Testis (tissue), 3 donors: ENCODE data around the gene EED. TPM values are rescaled to one million over a fixed set of nuclear protein-coding genes. Genes with fewer than 3 reads are reported as not detected.

Source experiments
- DNase-seq: peaks from one replicate; pipeline ENCODE4 v3.0.0-alpha.2; 2019
- H3K27ac ChIP-seq, 2 donors: fragments of 200-600 bp; sonication (generic); one replicate each; pipeline ENCODE4 v1.5.1; 2019
- H3K27me3 ChIP-seq: fragments of 200-600 bp; sonication (generic); one replicate; pipeline ENCODE4 v1.5.1; 2019
- H3K36me3 ChIP-seq: fragments of 200-600 bp; sonication (generic); one replicate; pipeline ENCODE4 v1.5.1; 2017; ENCODE audit warnings: low read depth; ENCODE audit errors: missing control alignments
- H3K4me1 ChIP-seq: fragments of 200-600 bp; sonication (generic); one replicate; pipeline ENCODE4 v1.5.1; 2019
- H3K4me3 ChIP-seq, 2 donors: fragments of 200-600 bp; sonication (generic); one replicate each; pipeline ENCODE4 v1.5.1; 2017 to 2019
- H3K9me3 ChIP-seq: fragments of 200-600 bp; sonication (generic); one replicate; pipeline ENCODE4 v1.5.1; 2017
- CTCF ChIP-seq, 3 experiments: fragments of 450-650 bp in 2 of 3; fragments of 200-600 bp in 1 of 3; sonication (generic) in 1 of 3; IDR thresholded peaks; one replicate each; pipeline ENCODE4 v1.5.1; 2016 to 2019; ENCODE audit warnings: antibody characterized with exemption in 3 of 3, mild to moderate bottlenecking in 2 of 3, moderate library complexity in 1 of 3
- POLR2A ChIP-seq: fragments of 450-650 bp; IDR thresholded peaks from one replicate; pipeline ENCODE4 v1.6.1; 2017; ENCODE audit warnings: antibody characterized with exemption, mild to moderate bottlenecking, moderate library complexity
- WGBS, 2 donors: methylation state at CpG; one replicate each; pipeline ENCODE4 v1.1.5; 2018; 5-methylcytosine and 5-hydroxymethylcytosine counted together
- intact Hi-C: fragments of 100-400 bp; cut with DNase I; formaldehyde crosslinking; loops from one replicate; pipeline ENCODE4 v1.15.1; 2023; ENCODE audit warnings: low total_unique reads
- polyA plus RNA-seq: library from polyadenylated mRNA; stranded (reverse); fragments of 350-450 nt; fragmentation: Illumina TruSeq; extraction: RNeasy Lipid Tissue Mini Kit (QIAGEN cat#74804); gene quantifications from one replicate; pipeline ENCODE4 v1.2.3, GENCODE V29; 2014; ENCODE audit warnings: low read depth, low replicate concordance; ENCODE audit not compliant: insufficient read depth
- total RNA-seq, 2 donors: library from RNA; depleted of rRNA; stranded (reverse); fragments of >200 nt; gene quantifications; one replicate each; pipeline ENCODE4 v1.2.3, GENCODE V29; 2016

Gene EED
- total and polyA plus RNA-seq, 3 donors from 2014 or later: 19.0 to 38.0 (median 29.9) TPM

GRCh38 chr11:86204356-86204755 is 40.2 kb upstream of the EED start:
- intact Hi-C loops: no loop called here
- no peaks in the 10 kb centered on the region for H3K4me1 ChIP-seq
- WGBS, 2 donors: 89 to 92% methylated on average over 1 of the region's 1 CpG
- no peaks in the 10 kb centered on the region for H3K9me3 ChIP-seq
- no peaks in the 10 kb centered on the region for H3K27me3 ChIP-seq
- H3K36me3 ChIP-seq: no peaks in the 10 kb centered on the region
- no peak overlapping the region for H3K27ac ChIP-seq
- no peak overlapping the region for H3K4me3 ChIP-seq
- no peak for TF ChIP-seq CTCF (IDR thresholded peaks at IDR 0.05)
- no peak for TF ChIP-seq POLR2A
- no peak for DNase-seq

GRCh38 chr11:86205421-86206336 is 38.9 kb upstream of the EED start:
- intact Hi-C loops: no loop called here
- H3K4me3 ChIP-seq: no peak overlapping the region
- TF ChIP-seq POLR2A: no peak
- TF ChIP-seq CTCF (IDR thresholded peaks at IDR 0.05): no peak
- no peak overlapping the region for H3K27ac ChIP-seq
- no peak for DNase-seq
- 88 to 91% methylated on average over 11 of the region's 11 CpGs for WGBS, 2 donors
- no peaks in the 10 kb centered on the region for H3K36me3 ChIP-seq
- H3K9me3 ChIP-seq: no peaks in the 10 kb centered on the region
- no peaks in the 10 kb centered on the region for H3K4me1 ChIP-seq
- H3K27me3 ChIP-seq: no peaks in the 10 kb centered on the region

- no peaks in the 10 kb centered on the region for H3K4me1 ChIP-seq
- DNase-seq: no peak
- H3K9me3 ChIP-seq: no peaks in the 10 kb centered on the region
- intact Hi-C loops: no loop called here
- no peaks in the 10 kb centered on the region for H3K36me3 ChIP-seq
- no peak overlapping the region for H3K27ac ChIP-seq
- no peaks in the 10 kb centered on the region for H3K27me3 ChIP-seq
- H3K4me3 ChIP-seq: no peak overlapping the region
- TF ChIP-seq POLR2A: no peak
- no peak for TF ChIP-seq CTCF (IDR thresholded peaks at IDR 0.05)
- 31 to 43% methylated on average over 2 of the region's 2 CpGs for WGBS, 2 donors
These were observed 38.2 kb upstream of the EED start for GRCh38 chr11:86206337-86206695.

- intact Hi-C loops: no loop called here
- 95% methylated on average over 2 of the region's 2 CpGs for WGBS, 2 donors
- Histone ChIP-seq H3K9me3 (no peaks in the 10 kb centered on the region), H3K4me3 (no peak overlapping the region), H3K27ac (no peak overlapping the region), H3K4me1 (no peaks in the 10 kb centered on the region), H3K27me3 (no peaks in the 10 kb centered on the region), H3K36me3 (no peaks in the 10 kb centered on the region)
- no peak for DNase-seq
- TF ChIP-seq POLR2A: no peak
- TF ChIP-seq CTCF (IDR thresholded peaks at IDR 0.05): no peak
These were observed 37.1 kb upstream of the EED start for GRCh38 chr11:86207413-86207812.

GRCh38 chr11:86208572-86208971 is 36.0 kb upstream of the EED start:
- H3K27ac ChIP-seq: no peak overlapping the region
- H3K9me3 ChIP-seq: no peaks in the 10 kb centered on the region
- TF ChIP-seq POLR2A: no peak
- TF ChIP-seq CTCF (IDR thresholded peaks at IDR 0.05): no peak
- no peaks in the 10 kb centered on the region for H3K4me1 ChIP-seq
- intact Hi-C loops: no loop called here
- H3K36me3 ChIP-seq: no peaks in the 10 kb centered on the region
- no peaks in the 10 kb centered on the region for H3K27me3 ChIP-seq
- no peak for DNase-seq
- no peak overlapping the region for H3K4me3 ChIP-seq
